Measurements from ENCODE around the gene TFEB. TPM values are rescaled to one million over a fixed set of nuclear protein-coding genes. Genes with fewer than 3 reads are reported as not detected.

The TFEB gene
- total and polyA plus RNA-seq, 10 of the 15 experiments (the other 5 are each of a cell fraction or from before 2014, with no cell fraction given) = 0.84 to 108 (median 60.8) TPM

DNA sequence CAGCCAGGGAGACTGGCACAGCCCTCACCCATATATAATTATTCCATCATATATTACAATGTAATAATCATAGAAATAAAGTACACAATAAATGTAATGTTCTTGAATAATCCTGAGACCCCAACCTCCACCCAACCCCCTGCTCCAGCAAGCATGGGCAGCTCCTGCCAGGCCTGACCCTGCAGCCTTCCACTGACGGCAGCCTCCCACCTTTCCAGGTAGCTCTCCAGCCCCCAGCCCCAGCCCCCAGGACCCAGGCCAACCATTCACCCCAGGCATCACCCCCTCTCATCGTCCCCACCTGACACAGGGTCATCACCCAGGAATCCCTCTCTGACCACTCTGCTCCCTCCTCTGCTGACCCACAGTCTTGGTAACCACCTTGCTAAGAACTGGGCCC is 14.6 kb downstream of the TFEB start:
- Histone ChIP-seq H3K4me1 (ENCODE audit: control insufficient read depth, insufficient read depth, low read length) (peaks cover 79% of the 10 kb centered on the region), H4K20me1 (ENCODE audit: control insufficient read depth, insufficient read depth) (peaks cover 2% of the 10 kb centered on the region; the same call in 1 of the 2 replicates), H3K79me2 (ENCODE audit: control insufficient read depth, insufficient read depth, low read length) (peaks cover 100% of the 10 kb centered on the region), H3K27me3 (replicated peaks in 1 of 2; ENCODE audit: control insufficient read depth in 2 of 2, insufficient read depth in 2 of 2, low read length in 1 of 2) (no peaks in the 10 kb centered on the region), H2AFZ (ENCODE audit: control insufficient read depth, low read depth, low read length) (no peak overlapping the region), H3K36me3 (ENCODE audit: control insufficient read depth in 2 of 2, insufficient read depth in 2 of 2, low read length in 1 of 2) (peaks cover 2 to 10% of the 10 kb centered on the region in 2 experiments; a peak in 3 of 4 replicates), H3K4me3 (peak overlapping the region; percentile 64), H3K9ac (ENCODE audit: control insufficient read depth, insufficient read depth, low read length) (peak overlapping the region; percentile 91), H3K4me2 (ENCODE audit: control insufficient read depth, insufficient read depth) (peak overlapping the region; percentile 99), H3K27ac (ENCODE audit: control insufficient read depth, insufficient read depth) (peak overlapping the region; percentile 97), H3K9me3 (replicated peaks; ENCODE audit: control insufficient read depth, insufficient read depth, low read length) (no peaks in the 10 kb centered on the region)
- 5% methylated on average over 2 of the region's 2 CpGs for WGBS (ENCODE audit: insufficient coverage, insufficient replicate concordance, low lambda C conversion rate, missing lambda C conversion rate)
- in situ Hi-C loops (cut with MboI) = no loop called here
- DNase-seq (ENCODE audit: low read depth, low spot score) (no peak), FAIRE-seq (no peak), ATAC-seq (no peak)
- intact Hi-C loops (cut with micrococcal nuclease; ENCODE audit: unreplicated experiment) = no loop called here
- no TSS peak for BruUV-seq (replicated peaks)
- SMC1A ChIA-PET (ENCODE audit: uncharacterized antibody, unreplicated experiment) = interaction anchor here (0.9 to 7.7 kb wide), 4 partner anchors 10 to 181 kb away, joined by 3 to 151 read pairs (median 52); no protein-coding TSS in a partner anchor
- RAD21 ChIA-PET (ENCODE audit: unreplicated experiment) = interaction anchor here (1.2 to 14.4 kb wide), 6 partner anchors 10 to 387 kb away, joined by 3 to 300 read pairs (median 4); partner anchors contain the start of genes BYSL and MED20
- POLR2A ChIA-PET = interaction anchor here (2.9 to 13.0 kb wide), 3 partner anchors 11 to 387 kb away, joined by 13 to 293 read pairs (median 210); partner anchors contain the start of gene TFEB
- no peak for TF ChIP-seq HDAC6 (IDR thresholded peaks at IDR 0.05; ENCODE audit: unreplicated experiment)
- peak; percentile 31 for TF ChIP-seq POLR2A (IDR thresholded peaks at IDR 0.05; ENCODE audit: low read depth, low read length)
- no peak for TF ChIP-seq FOXK2 (IDR thresholded peaks at IDR 0.05)
- TF ChIP-seq RBBP5 (conservative IDR thresholded peaks at IDR 0.05) = no peak
- TF ChIP-seq, protein P1, sequence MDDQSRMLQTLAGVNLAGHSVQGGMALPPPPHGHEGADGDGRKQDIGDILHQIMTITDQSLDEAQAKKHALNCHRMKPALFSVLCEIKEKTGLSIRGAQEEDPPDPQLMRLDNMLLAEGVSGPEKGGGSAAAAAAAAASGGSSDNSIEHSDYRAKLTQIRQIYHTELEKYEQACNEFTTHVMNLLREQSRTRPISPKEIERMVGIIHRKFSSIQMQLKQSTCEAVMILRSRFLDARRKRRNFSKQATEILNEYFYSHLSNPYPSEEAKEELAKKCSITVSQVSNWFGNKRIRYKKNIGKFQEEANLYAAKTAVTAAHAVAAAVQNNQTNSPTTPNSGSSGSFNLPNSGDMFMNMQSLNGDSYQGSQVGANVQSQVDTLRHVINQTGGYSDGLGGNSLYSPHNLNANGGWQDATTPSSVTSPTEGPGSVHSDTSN (IDR thresholded peaks at IDR 0.05; ENCODE audit: insufficient replicate concordance, low read depth, low read length) = no peak
- no peak for TF ChIP-seq STAT1 (conservative IDR thresholded peaks at IDR 0.05)
- no peak for TF ChIP-seq TBL1XR1 (IDR thresholded peaks at IDR 0.05; ENCODE audit: low read depth, low read length)
- TF ChIP-seq, protein P2, sequence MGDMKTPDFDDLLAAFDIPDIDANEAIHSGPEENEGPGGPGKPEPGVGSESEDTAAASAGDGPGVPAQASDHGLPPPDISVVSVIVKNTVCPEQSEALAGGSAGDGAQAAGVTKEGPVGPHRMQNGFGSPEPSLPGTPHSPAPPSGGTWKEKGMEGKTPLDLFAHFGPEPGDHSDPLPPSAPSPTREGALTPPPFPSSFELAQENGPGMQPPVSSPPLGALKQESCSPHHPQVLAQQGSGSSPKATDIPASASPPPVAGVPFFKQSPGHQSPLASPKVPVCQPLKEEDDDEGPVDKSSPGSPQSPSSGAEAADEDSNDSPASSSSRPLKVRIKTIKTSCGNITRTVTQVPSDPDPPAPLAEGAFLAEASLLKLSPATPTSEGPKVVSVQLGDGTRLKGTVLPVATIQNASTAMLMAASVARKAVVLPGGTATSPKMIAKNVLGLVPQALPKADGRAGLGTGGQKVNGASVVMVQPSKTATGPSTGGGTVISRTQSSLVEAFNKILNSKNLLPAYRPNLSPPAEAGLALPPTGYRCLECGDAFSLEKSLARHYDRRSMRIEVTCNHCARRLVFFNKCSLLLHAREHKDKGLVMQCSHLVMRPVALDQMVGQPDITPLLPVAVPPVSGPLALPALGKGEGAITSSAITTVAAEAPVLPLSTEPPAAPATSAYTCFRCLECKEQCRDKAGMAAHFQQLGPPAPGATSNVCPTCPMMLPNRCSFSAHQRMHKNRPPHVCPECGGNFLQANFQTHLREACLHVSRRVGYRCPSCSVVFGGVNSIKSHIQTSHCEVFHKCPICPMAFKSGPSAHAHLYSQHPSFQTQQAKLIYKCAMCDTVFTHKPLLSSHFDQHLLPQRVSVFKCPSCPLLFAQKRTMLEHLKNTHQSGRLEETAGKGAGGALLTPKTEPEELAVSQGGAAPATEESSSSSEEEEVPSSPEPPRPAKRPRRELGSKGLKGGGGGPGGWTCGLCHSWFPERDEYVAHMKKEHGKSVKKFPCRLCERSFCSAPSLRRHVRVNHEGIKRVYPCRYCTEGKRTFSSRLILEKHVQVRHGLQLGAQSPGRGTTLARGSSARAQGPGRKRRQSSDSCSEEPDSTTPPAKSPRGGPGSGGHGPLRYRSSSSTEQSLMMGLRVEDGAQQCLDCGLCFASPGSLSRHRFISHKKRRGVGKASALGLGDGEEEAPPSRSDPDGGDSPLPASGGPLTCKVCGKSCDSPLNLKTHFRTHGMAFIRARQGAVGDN (IDR thresholded peaks at IDR 0.05) = 0 out of 2 replicates have a peak, but pooled peaks have one; percentile 4
- no peak for TF ChIP-seq FOS (IDR thresholded peaks at IDR 0.05; ENCODE audit: borderline replicate concordance, extremely low read depth, insufficient read length)
- no peak for TF ChIP-seq WRNIP1 (IDR thresholded peaks at IDR 0.05; ENCODE audit: borderline replicate concordance, low read depth, low read length)
- CTCF ChIA-PET = interaction anchor here (2.1 to 6.9 kb wide), 3 partner anchors 12 to 15 kb away, joined by 19 to 84 read pairs (median 43); partner anchors contain the start of gene TFEB

All from GM12878 (cell line).